ENCODE measurements around the gene UBE2O. TPM values are rescaled to one million over a fixed set of nuclear protein-coding genes. Genes with fewer than 3 reads are reported as not detected.

Gene UBE2O
- total RNA-seq, 1 donor from 2014 or later = 25.8 TPM

DNA sequence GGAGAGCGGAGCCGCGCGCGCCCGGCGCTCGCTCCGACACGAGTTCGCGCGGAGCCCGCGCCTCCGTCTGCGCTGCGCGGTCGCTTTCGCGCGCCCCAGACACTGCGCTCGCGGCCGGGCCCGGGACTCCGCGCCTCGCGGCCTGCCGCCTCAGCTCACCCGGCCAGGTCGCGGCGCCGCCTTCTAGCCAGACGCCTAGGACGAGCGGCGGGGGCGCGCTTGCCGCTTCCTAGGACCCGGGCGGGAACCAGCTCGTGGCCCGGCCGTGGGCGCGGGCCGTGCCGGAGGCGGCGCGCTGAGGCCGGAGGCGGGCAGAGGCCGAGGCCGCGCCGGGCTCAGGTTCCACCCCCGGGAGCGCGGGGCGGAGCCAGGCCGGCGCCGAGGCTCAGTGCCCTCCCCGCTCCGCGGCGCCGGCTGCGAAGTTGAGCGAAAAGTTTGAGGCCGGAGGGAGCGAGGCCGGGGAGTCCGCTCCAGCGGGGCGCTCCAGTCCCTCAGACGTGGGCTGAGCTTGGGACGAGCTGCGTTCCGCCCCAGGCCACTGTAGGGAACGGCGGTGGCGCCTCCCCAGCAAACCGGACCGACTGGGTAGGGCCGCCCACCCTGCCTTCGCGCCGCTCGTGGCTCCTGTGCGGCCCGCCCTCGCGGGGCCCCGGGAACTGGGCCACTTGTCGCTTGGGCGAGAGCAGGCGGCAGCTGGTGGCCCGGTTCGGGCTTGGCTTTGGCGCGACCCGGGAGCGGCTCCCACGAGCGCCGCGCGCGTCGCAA lies 68.5 kb downstream of the UBE2O start, which contains the start of gene SPHK1:
Gene SPHK1 (plus strand): TSS at position 388 of the 765 bp plus-strand sequence. CDS start 1,036 bp downstream, outside the sequence.
- H3K4me2 ChIP-seq (ENCODE audit: low read length) = peak within 1 kb of the TSS; percentile 86

DNA sequence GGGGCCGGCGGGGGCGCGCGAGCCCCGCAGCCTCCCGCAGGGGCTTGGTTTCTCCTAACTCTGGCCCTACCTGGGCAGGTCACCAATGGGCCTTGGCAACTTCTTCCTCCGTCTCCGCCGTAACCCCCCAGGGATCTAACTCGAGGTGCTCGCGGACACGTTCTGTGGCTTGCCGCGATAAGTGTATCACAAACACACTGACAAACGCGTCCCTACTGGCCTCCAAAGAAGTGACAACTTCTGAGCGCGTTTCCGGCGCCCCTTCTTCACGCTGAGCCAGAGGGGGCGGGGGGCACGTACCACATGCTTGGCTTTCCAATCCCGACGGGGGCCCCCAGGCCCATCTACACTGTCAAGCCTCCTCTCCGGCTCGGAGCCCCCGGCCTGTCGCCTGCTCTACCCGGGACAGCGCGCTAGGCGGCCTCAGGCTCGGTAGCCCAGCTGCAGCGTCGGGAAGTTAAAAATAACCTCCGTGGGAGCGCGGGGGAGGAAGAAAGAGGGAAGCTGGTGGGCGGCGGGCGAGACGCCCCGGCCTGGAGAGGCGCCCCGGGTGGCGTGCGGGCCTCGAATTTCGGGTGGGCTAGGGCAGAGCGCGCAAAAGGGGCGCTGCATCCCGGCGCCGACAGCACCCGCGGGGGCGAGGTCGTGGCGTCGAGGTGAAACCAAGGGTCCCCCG lies 69.3 kb downstream of the UBE2O start:
- no peak for FAIRE-seq
- peak overlapping the region; percentile 88 for H3K27ac Mint-ChIP-seq (ENCODE audit: unreplicated experiment)
- peak; percentile 50 for DNase-seq (ENCODE audit: low read depth)

More for the DNA sequence above, 68.5 kb downstream of the UBE2O start, which contains the start of gene SPHK1:
- peaks cover 37% of the 10 kb centered on the region for H4K20me1 ChIP-seq (ENCODE audit: insufficient read depth, low read length)
- no peaks in the 10 kb centered on the region for H3K9me3 ChIP-seq (ENCODE audit: insufficient read depth, low read depth, low read length)
- peak within 1 kb of the TSS; percentile 88 for H3K4me3 Mint-ChIP-seq (ENCODE audit: unreplicated experiment)
- peak within 1 kb of the TSS; percentile 88 for H3K27ac Mint-ChIP-seq (ENCODE audit: unreplicated experiment)
- H3K9ac ChIP-seq (ENCODE audit: low read length) = peak within 1 kb of the TSS; percentile 99
- H3K4me1 ChIP-seq (ENCODE audit: insufficient read depth, low read length) = peaks cover 46% of the 10 kb centered on the region
- TF ChIP-seq, protein P1, sequence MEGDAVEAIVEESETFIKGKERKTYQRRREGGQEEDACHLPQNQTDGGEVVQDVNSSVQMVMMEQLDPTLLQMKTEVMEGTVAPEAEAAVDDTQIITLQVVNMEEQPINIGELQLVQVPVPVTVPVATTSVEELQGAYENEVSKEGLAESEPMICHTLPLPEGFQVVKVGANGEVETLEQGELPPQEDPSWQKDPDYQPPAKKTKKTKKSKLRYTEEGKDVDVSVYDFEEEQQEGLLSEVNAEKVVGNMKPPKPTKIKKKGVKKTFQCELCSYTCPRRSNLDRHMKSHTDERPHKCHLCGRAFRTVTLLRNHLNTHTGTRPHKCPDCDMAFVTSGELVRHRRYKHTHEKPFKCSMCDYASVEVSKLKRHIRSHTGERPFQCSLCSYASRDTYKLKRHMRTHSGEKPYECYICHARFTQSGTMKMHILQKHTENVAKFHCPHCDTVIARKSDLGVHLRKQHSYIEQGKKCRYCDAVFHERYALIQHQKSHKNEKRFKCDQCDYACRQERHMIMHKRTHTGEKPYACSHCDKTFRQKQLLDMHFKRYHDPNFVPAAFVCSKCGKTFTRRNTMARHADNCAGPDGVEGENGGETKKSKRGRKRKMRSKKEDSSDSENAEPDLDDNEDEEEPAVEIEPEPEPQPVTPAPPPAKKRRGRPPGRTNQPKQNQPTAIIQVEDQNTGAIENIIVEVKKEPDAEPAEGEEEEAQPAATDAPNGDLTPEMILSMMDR (IDR thresholded peaks at IDR 0.05; ENCODE audit: insufficient read depth, low read depth, low read length) = no peak
- no peak for TF ChIP-seq EZH2 (IDR thresholded peaks at IDR 0.05; ENCODE audit: insufficient read depth, low read length)
- no peaks in the 10 kb centered on the region for H3K9me3 Mint-ChIP-seq (ENCODE audit: unreplicated experiment)
- no peaks in the 10 kb centered on the region for H3K27me3 ChIP-seq (ENCODE audit: insufficient read depth, low read length)
- H3K79me2 ChIP-seq (ENCODE audit: insufficient read depth, low read length) = peaks cover 69% of the 10 kb centered on the region
- DNase-seq (ENCODE audit: low read depth) (peak; percentile 71), FAIRE-seq (no peak)
- peak within 1 kb of the TSS; percentile 86 for H3K4me3 ChIP-seq (ENCODE audit: insufficient read depth, low read depth, low read length)
- H2AFZ ChIP-seq (ENCODE audit: low read depth, low read length) = peak within 1 kb of the TSS; percentile 63
- H3K36me3 ChIP-seq (ENCODE audit: insufficient read depth, low read length) = peaks cover 20% of the 10 kb centered on the region
- H3K27me3 Mint-ChIP-seq (ENCODE audit: low read depth, unreplicated experiment) = no peaks in the 10 kb centered on the region
- H3K27ac ChIP-seq (ENCODE audit: low read depth, low read length) = peak within 1 kb of the TSS; percentile 99
- H3K4me1 Mint-ChIP-seq (ENCODE audit: low read depth, unreplicated experiment) = peaks cover 12% of the 10 kb centered on the region
- H3K36me3 Mint-ChIP-seq (ENCODE audit: low read depth, unreplicated experiment) = peaks cover 2% of the 10 kb centered on the region

More for the DNA sequence above, 69.3 kb downstream of the UBE2O start:
- Histone ChIP-seq H3K4me3 (ENCODE audit: insufficient read depth, low read depth, low read length) (peak overlapping the region; percentile 86), H3K9me3 (ENCODE audit: insufficient read depth, low read depth, low read length) (no peaks in the 10 kb centered on the region), H3K79me2 (ENCODE audit: insufficient read depth, low read length) (peaks cover 66% of the 10 kb centered on the region), H3K36me3 (ENCODE audit: insufficient read depth, low read length) (peaks cover 16% of the 10 kb centered on the region), H3K4me2 (ENCODE audit: low read length) (peak overlapping the region; percentile 86), H4K20me1 (ENCODE audit: insufficient read depth, low read length) (peaks cover 29% of the 10 kb centered on the region), H3K4me1 (ENCODE audit: insufficient read depth, low read length) (peaks cover 45% of the 10 kb centered on the region), H3K27ac (ENCODE audit: low read depth, low read length) (peak overlapping the region; percentile 99), H2AFZ (ENCODE audit: low read depth, low read length) (no peak overlapping the region), H3K9ac (ENCODE audit: low read length) (peak overlapping the region; percentile 99), H3K27me3 (ENCODE audit: insufficient read depth, low read length) (no peaks in the 10 kb centered on the region)
- peaks cover 3% of the 10 kb centered on the region for H3K36me3 Mint-ChIP-seq (ENCODE audit: low read depth, unreplicated experiment)
- no peaks in the 10 kb centered on the region for H3K27me3 Mint-ChIP-seq (ENCODE audit: low read depth, unreplicated experiment)
- peak overlapping the region; percentile 88 for H3K4me3 Mint-ChIP-seq (ENCODE audit: unreplicated experiment)
- TF ChIP-seq, protein P1 (IDR thresholded peaks at IDR 0.05; ENCODE audit: insufficient read depth, low read depth, low read length) = no peak
- no peak for TF ChIP-seq EZH2 (IDR thresholded peaks at IDR 0.05; ENCODE audit: insufficient read depth, low read length)
- no peaks in the 10 kb centered on the region for H3K9me3 Mint-ChIP-seq (ENCODE audit: unreplicated experiment)
- peaks cover 12% of the 10 kb centered on the region for H3K4me1 Mint-ChIP-seq (ENCODE audit: low read depth, unreplicated experiment)
